Measurements from ENCODE around the gene LEAP2. TPM values are rescaled to one million over a fixed set of nuclear protein-coding genes. Genes with fewer than 3 reads are reported as not detected.
A peak's percentile ranks its signal among the peaks of the same experiment; 100 is the strongest.

LEAP2 gene
- total RNA-seq, 1 donor from 2014 or later = 0.79 TPM

DNA sequence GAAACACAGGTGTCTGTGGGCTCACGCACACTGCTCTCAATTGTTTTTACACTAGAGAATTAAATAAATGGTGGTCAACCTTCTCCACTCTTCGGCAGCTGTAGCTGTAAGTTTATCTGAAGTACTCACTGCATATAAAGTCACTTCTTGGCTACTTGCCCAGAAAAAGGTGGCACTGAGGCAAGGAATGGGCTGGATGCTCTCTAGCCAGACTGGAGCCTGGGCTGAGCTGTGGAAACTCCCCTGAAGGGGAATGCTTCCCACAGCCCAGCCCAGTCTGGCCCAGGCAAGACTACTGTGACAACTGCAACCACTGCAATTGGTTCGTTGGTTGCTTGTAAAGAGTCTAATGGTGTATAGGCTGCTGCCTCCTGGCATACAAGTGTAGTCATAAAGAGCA is 4.5 kb downstream of the LEAP2 start:
- no peak for DNase-seq

DNA sequence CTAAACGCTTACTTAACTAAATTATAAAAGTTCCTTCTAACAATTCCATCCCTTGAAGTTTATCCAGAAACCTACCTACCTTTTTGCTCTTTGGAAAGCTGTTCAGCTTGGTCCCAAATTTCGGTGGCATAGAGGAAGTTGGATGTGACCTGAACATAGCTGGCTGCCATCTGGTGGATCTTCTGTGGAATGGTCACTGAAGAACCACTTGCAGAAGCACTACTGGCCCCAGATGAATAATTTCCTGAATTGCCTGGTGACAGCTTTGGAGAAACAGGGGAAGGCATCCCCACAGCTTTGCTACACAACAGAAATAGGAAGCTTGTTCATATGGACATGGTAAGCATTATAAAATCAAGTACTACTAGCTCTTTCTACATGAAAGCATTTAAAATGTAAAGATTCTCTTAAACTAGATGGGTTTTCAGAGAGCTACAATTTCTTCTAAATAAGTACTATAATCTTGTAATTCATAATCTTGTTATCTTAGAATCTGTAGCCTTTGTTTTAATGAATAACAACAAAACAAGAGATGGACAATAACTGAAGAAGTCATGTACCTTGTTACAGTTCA is 9.9 kb downstream of the LEAP2 start:
- peak; percentile 38 for DNase-seq

DNA sequence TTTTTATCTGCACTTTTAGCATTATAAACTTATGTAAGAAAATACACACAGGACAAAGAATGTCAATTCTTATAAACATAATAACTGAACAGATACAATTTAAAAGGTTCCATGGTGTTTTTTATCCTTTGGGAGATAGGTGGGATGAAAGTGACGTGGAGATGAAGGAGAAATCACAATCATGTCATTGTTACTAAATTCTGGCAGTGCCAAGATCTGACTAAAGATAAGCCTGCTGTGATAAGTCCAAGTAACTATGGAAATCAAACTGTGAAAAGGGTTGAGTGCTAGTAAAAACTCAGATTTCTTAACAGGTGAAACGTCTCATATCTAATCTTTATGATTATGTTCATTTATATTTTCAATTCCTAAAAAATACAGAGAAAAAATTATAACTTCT is 11.1 kb downstream of the LEAP2 start:
- no peak for DNase-seq

DNA sequence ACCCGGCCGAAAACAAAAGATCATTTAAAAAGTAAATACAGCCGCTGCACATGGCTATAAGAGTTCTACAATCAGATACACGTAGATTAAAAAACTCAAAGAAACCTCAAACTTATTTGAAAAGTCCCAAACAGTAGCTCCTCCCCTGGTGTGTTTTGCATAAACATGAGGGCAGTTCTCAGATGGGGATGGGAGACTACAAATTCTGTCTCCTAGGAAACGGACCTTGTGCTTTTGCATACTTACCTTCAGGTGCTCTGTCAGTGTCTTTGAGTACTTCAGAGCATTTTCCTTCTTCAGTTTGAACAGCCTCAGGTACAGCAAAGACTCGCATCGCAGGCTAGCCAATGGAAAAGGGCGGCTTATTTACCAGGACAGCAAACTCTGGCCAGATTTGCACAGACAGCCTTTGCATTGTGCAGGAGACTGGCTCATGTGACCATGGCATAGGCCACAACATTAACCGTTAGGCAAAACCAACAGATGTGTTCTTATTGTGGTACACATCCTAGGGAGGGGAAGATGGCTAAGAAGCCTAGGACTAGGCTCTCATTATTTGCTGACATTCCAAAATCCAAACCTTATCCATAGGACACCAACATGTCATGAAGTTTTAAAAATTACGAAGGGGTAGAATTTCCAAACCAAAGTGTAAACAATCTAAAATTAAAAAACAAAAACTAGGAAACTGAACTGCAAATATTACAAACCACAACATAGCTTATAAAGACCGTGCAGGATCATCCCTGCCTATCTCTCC is 12.8 kb downstream of the LEAP2 start:
- no peak for DNase-seq

DNA sequence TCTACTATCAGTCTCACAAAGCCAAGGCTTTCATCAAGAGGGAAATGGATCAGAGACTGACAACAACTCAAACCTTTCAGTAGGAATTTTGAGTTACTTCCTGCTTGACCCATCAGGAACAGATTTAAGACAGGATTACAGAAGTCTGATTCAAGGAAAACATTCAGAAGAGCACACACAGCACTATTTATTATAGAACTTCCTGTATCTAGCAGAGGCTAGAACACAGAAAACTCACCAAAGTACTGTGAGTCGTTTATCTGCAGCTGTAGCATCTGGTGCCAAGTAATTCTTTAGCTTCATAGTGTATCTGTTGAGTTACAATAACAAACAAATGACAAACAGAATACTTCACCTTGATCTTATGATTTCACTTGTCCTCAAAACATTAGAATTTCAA is 13.8 kb downstream of the LEAP2 start:
- no peak for DNase-seq

DNA sequence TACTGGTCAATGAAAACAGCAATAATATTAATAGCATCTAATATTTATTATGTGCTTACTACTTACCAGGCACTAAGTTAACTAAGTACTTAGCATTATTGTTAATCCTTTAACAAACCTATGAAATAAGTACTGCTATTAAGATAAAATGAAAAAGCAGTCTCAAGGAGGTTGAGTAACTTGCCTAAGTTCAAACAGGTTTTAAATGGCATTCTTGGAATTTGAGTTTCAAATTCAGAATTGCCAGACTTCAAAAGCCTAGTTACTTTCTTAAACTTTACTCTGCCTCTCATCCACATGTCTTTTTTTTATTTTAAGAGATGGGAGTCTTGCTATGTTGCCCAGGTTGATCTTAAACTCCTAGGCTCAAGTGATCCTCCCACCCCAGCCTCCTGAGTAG is 16.0 kb downstream of the LEAP2 start:
- DNase-seq = no peak

DNA sequence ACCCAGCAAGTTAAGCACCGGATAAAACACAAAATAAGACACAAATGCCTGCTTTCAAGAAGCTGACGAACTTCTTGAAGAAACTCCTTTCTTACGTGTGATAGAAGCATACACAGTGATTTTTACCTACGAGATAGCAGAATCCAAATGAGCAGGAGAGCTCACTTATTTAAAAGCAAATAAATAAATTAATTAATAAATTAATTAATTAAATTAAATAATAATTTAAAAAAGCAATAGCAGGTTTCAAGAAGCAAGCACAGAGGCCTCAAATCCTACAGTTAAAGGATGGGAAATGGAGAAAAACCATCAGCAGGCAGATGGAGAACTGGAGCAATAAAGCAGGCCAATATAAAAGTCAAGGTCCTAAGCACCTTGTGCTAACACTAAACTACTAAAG is 17.3 kb downstream of the LEAP2 start:
- DNase-seq = no peak

DNA sequence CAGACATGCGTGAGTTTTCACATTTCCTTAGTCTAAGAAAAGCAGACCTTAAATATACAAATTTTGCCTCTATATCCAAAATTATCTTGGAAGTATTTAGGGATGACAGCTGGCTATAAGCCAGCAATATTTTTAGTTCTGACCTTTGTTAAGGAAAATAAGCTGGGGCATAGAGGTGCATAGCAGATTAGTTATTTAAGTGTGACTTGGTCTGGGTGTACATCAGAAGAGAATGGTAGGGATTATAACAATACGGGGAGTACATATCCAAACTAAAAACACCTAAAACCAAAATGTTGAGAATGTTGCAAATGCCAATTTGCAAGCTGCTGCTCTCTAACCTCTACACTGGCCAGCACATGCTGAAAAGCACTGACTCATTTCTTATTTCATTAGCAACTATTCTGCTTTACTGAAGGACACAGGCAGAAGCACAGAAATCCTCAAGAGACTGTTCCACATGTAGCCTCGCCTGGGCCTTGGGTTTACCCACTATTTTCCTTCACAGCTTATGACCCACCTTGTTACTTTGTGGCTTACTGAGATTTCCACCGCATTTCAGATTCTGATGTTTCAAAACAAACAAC is 22.3 kb downstream of the LEAP2 start:
- no peak for DNase-seq

DNA sequence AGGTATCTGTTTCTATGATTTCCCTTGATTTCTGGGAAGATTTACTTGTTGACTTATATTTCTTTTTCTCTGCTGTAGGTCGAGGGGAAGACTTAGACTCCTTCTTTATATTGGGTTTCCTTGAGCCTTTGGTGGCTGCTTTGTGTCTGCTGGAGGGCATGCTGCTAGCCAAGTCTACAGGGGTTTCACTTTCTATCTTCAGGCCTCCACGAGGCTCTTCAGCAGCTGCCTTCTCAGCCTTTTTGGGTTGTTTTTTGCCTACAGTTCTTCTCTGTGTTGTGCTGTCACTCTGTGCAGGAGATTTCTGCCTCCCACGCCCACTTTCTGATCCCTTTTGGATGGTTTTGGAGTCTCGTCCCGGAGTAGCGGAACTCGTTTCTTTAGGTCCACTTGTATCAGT is 23.2 kb downstream of the LEAP2 start:
- no peak for DNase-seq

DNA sequence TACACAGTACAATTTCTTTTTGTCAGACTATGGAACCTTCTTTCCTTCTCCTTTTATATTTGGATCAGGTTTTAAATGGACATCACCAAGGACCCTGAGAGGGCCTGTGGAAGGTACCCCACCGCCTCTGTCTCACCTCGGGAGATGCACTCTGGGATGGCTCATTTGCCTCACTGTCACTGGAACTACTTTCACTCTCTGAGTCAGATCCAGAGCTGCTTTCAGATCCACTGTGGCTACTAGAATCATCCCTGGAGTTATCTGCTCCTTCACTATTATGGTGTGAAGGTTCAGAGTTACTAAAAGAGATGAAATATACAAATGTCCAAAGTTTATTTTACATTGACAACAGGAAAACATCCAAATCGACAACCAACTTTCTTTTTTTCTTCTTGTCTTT is 24.6 kb downstream of the LEAP2 start:
- no peak for DNase-seq

DNA sequence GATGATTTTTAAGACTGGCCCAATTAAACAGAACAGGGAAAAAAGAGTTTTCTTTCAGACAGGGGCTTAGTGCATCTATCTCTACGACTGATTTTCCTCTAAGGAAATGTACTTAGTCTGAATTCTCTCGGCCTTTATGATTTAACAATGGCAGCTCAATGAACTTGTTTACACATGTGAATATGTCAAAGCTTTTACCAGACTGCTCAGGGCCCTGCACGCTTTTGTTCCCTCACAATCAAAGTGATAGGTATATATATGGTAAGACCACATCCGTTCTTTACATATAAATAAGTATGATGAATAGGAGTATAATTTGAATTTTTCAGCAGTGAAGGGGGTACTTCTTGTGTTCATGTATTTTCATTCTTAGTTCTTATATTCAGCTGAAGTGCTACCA is 27.6 kb downstream of the LEAP2 start:
- no peak for DNase-seq

DNA sequence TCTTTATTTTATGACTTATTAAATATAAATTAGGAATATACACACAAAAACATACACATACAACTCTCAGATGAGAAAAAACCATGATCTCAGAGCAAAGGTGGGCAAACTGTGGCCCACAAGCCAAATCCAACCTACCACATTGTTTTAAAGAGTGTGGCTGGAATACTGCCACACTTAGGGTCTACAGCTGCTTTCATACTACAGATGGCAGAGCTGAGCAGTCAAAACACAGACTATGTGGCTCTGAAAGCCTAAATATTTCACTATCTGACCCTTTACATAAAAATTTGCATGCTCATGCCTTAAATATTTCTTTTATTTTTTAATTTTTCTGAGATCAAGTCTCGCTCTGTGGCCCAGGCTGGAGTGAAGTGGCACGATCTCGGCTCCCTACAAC is 28.3 kb downstream of the LEAP2 start:
- DNase-seq = no peak

DNA sequence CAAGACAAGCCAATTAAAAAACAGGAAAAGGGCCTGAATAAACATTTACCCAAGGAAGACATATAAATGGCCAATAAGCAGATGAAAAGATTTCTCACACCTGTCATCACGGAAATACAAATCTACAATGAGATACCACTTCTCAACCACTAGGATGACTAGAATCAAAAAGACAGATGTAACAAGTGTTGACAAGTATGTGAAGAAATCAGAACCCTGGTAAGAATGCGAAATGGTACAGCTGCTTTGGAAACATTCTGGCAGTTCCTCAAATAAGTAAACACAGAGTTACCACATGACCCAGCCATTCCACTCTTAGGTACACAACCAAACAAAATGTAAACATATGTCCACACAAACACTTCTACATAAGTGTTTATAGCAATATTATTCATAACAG is 32.5 kb downstream of the LEAP2 start:
- DNase-seq = no peak

DNA sequence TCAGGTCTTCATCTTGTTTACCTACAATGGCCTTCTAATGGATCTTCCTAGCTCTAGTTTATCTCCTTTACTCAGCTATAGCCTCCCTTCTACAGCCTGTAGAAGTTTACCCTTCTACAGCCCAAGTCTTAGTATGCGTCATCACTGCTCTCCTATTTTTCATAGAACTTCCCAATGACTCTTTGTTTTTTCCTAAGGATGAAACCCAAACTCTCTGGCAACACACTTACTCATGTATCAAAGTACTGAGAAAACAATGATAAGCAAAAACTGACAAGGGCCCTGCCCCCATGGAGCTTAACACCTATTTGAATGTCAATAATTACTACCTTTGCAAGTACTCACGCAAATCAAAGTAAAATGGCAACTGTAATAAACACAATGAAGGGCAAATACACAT is 33.7 kb downstream of the LEAP2 start:
- no peak for DNase-seq

DNA sequence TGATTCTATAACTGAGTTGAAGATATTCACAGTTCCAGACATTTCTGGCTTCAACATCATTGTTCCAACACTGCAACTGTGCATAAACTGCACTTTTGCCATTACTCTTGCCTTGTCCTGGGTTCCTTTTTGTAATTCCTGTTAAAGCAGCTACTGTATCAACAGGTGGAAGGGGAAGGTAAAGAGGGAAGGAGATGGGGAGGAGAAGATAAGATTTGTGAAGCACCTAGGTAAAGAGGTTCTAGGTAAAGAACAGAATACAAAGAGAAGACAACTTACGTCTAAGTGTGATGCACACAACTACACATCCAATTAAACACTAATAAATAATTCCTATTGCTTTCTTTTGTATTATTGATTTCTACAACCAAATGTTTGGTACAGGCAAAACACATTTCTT is 36.2 kb downstream of the LEAP2 start:
- no peak for DNase-seq

DNA sequence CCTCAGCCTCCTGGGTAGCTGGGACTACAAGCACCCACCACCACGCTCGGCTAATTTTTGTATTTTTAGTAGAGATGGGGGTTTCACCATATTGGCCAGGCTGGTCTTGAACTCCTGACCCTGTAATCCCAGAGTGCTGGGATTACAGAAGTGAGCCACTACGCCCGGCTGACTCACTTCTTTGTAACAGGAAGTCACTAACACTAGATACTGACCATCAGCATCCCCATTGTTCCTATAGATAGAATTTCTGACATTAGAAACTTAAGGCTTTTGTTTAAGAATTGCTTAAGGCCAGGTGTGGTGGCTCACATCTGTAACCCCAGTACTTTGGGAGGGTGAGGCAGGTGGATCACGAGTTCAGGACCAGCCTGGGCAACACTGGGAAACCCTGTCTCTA is 42.2 kb downstream of the LEAP2 start:
- no peak for DNase-seq

DNA sequence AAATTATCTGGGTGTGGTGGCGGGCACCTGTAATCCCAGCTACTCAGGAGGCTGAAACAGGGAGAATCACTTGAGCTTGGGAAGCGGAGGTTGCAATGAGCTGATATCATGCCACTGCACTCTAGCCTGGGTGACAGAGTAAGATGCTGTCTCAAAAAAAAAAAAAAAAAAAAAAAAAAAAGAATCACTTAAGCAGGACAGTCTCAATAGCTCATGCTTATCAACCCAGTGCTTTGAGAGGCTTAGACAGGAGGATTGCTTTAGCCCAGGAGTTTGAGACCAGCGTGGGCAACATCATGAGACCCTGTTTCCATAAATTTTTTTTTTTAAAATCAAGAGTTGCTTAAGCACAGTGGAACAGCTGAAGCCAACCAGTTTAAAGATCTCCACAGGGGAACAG is 42.6 kb downstream of the LEAP2 start:
- DNase-seq = no peak

Small RNA genes lying within 50 kb of the gene (small RNA-seq; reads per million reads assigned to genes)
- not detected for gene RNA5SP192 (ENCODE audit: low replicate concordance)

Other genes with a start within 250 kb of the LEAP2 start
- gene IL13, start 215.5 kb upstream of the LEAP2 start, total RNA-seq = 0.10 TPM
- gene IL4, start 199.7 kb upstream of the LEAP2 start, total RNA-seq = not detected
- gene KIF3A, start 136.1 kb upstream of the LEAP2 start, total RNA-seq = 12.0 TPM
- gene CCNI2, start 126.2 kb upstream of the LEAP2 start, total RNA-seq = 0.30 TPM
- gene SEPTIN8, start 96.4 kb upstream of the LEAP2 start, total RNA-seq = 45.1 TPM
- gene SOWAHA, start 60.4 kb upstream of the LEAP2 start, total RNA-seq = 0.10 TPM
- gene SHROOM1, start 43.0 kb upstream of the LEAP2 start, total RNA-seq = 1.2 TPM
- 0.30 TPM for gene GDF9, start 7.2 kb upstream of the LEAP2 start, total RNA-seq
- gene UQCRQ, start 7.0 kb upstream of the LEAP2 start, total RNA-seq = 76.1 TPM
- gene AFF4, start 90.0 kb downstream of the LEAP2 start, total RNA-seq = 66.3 TPM
- gene ZCCHC10, start 152.9 kb downstream of the LEAP2 start, total RNA-seq = 13.8 TPM
- 58.9 TPM for gene HSPA4, start 178.3 kb downstream of the LEAP2 start, total RNA-seq

All from skin of body (tissue), 3 donors.